ENCODE data around the gene KLF11. TPM values are rescaled to one million over a fixed set of nuclear protein-coding genes. Genes with fewer than 3 reads are reported as not detected.

The KLF11 gene
- total and polyA plus RNA-seq, 2 of the 8 experiments (the other 6 are each of a cell fraction or from before 2014, with no cell fraction given): 6.4 to 10.1 TPM

DNA sequence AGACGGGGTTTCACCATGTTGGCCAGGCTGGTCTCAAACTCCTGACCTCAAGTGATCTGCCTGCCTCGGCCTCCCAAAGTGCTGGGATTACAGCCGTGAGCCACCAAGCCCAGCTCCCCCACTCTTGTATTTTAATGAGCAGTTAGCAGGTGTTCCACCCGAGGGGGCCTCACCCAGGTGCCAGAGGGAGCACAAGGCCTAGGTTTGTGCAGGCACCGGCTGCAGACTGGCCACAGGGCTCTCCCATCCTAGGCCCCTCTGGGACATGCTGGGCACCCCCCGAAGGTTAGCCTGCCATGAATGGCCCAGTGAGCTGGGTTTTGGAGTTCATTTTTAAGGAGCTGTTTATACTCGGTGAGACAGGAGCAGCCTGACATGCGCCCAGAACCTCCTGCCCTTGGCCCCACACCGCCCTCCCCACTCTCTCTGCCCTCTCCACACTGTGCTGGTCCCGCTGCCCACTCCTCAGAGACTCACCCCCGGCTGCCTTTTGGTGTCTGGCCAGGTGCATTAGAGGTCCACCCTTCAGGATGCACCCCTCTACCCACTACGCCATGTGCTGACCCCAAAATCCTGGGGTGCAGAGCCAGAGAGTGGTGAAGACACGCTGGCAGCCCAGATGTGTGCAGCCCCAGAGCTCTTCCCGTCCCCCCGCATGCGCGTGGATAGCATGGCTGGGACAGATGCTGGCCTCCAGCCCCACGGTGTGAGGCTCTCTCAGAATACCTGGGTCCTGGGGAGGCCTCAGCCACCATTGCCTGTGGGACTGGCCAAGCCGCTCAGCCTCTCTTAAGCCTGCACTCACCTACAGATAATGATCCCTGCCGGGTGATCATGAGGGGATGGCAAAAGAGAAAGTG lies 11.2 kb upstream of the KLF11 start:
- Histone ChIP-seq H4K5ac (ENCODE audit: insufficient read length, low read depth, low read length) (no peak overlapping the region), H3K9me3 (ENCODE audit: insufficient read depth in 2 of 2, low read depth in 1 of 2, low read length in 1 of 2) (no peaks in the 10 kb centered on the region), H3K79me2 (ENCODE audit: control insufficient read depth in 1 of 2, insufficient read depth in 2 of 2, low read length in 2 of 2) (no peaks in the 10 kb centered on the region), H2BK20ac (ENCODE audit: low read length) (no peak overlapping the region), H3K18ac (ENCODE audit: extremely low read depth, low read length) (no peak overlapping the region), H2AK5ac (ENCODE audit: low read depth, low read length) (no peak overlapping the region), H4K91ac (replicated peaks; ENCODE audit: insufficient read length, low read length) (no peak overlapping the region), H3K14ac (ENCODE audit: insufficient read length) (no peak overlapping the region), H3K4me2 (ENCODE audit: insufficient read depth in 1 of 2, low read depth in 2 of 2, low read length in 2 of 2) (no peak overlapping the region), H3K27me3 (replicated peaks in 1 of 4; ENCODE audit: control insufficient read depth in 3 of 4, extremely low read depth in 1 of 4, insufficient read depth in 3 of 4, low read length in 3 of 4) (no peaks in the 10 kb centered on the region), H3K4me1 (replicated peaks in 1 of 4; ENCODE audit: control insufficient read depth in 3 of 4, insufficient read depth in 4 of 4, low read length in 3 of 4) (peaks cover 0 to 17% (median 7%) of the 10 kb centered on the region in 4 experiments; a peak in 6 of 7 replicates), H3K27ac (ENCODE audit: low read depth, low read length) (no peak overlapping the region), H4K20me1 (replicated peaks in 1 of 2; ENCODE audit: control insufficient read depth in 1 of 2, insufficient read depth in 2 of 2, low read length in 2 of 2) (no peaks in the 10 kb centered on the region), H3K56ac (replicated peaks; ENCODE audit: insufficient read length, low read depth, low read length) (no peak overlapping the region), H3K23me2 (ENCODE audit: low read depth, low read length) (no peaks in the 10 kb centered on the region), H2BK120ac (replicated peaks; ENCODE audit: low read depth, low read length) (no peak overlapping the region), H4K8ac (ENCODE audit: extremely low read depth, insufficient read depth, low read length) (peak overlapping the region; percentile 71; the same call in 1 of the 2 replicates), H2BK12ac (ENCODE audit: low read depth, low read length) (no peak overlapping the region), H2BK5ac (ENCODE audit: low read depth, low read length) (no peak overlapping the region), H3K4ac (replicated peaks; ENCODE audit: insufficient read length, low read depth, low read length) (no peak overlapping the region), H3K79me1 (ENCODE audit: low read depth, low read length) (no peaks in the 10 kb centered on the region), H3K9ac (replicated peaks in 1 of 4; ENCODE audit: extremely low read depth in 1 of 4, low read depth in 3 of 4, low read length in 3 of 4) (no peak overlapping the region), H3K36me3 (ENCODE audit: control insufficient read depth in 2 of 4, insufficient read depth in 4 of 4, low read length in 3 of 4) (no peaks in the 10 kb centered on the region), H2BK15ac (ENCODE audit: low read length) (no peak overlapping the region), H2AFZ (ENCODE audit: low read length) (no peak overlapping the region), H3K23ac (ENCODE audit: insufficient read length) (no peak overlapping the region), H3K4me3 (ENCODE audit: extremely low read depth in 1 of 4, insufficient read depth in 2 of 4, low read depth in 3 of 4, low read length in 4 of 4) (no peak overlapping the region)
- CTCF ChIA-PET (ENCODE audit: partially characterized antibody): interaction anchor here (0.6 to 7.5 kb wide), 8 partner anchors 10 to 254 kb away, joined by 3 to 46 read pairs (median 6); no protein-coding TSS in a partner anchor
- POLR2A ChIA-PET (ENCODE audit: partially characterized antibody): interaction anchor here (1.1 kb wide), 1 partner anchor 10 kb away, joined by 3 read pairs; no protein-coding TSS in a partner anchor
- 92% methylated on average over 19 of the region's 20 CpGs; no CpG with 5 or more reads in 1 of the 2 experiments for WGBS, 2 experiments (ENCODE audit: extremely low coverage in 1 of 2, insufficient coverage in 1 of 2, insufficient read length in 1 of 2, insufficient replicate concordance in 2 of 2, low coverage in 1 of 2, low lambda C conversion rate in 2 of 2, missing lambda C conversion rate in 1 of 2)
- DNase-seq (ENCODE audit: low read depth in 1 of 2, low spot score in 2 of 2): no peak
- no peak for FAIRE-seq
- TF ChIP-seq HDAC6 (IDR thresholded peaks at IDR 0.05; ENCODE audit: low read depth, low read length): no peak
- no peak for TF ChIP-seq JUND (IDR thresholded peaks at IDR 0.05; ENCODE audit: low read length)
- no peak for TF ChIP-seq SP4 (IDR thresholded peaks at IDR 0.05; ENCODE audit: low read length)
- TF ChIP-seq TCF12 (IDR thresholded peaks at IDR 0.05; ENCODE audit: low read depth, low read length): no peak
- TF ChIP-seq BCL11A (IDR thresholded peaks at IDR 0.05; ENCODE audit: low read depth in 2 of 2, low read length in 2 of 2): no peak
